22Rv1 (cell line): Measurements from ENCODE around the gene ZFP2.

Experiments used
- CTCF ChIP-seq: fragments of 450-650 bp; IDR thresholded peaks from 2 replicates; pipeline ENCODE4 v1.5.1; 2017; ENCODE audit warnings: mild to moderate bottlenecking
- ZFX ChIP-seq: fragments of 450-650 bp; IDR thresholded peaks from 2 replicates; pipeline ENCODE4 v1.6.1; 2017; ENCODE audit warnings: antibody characterized with exemption, borderline replicate concordance

DNA sequence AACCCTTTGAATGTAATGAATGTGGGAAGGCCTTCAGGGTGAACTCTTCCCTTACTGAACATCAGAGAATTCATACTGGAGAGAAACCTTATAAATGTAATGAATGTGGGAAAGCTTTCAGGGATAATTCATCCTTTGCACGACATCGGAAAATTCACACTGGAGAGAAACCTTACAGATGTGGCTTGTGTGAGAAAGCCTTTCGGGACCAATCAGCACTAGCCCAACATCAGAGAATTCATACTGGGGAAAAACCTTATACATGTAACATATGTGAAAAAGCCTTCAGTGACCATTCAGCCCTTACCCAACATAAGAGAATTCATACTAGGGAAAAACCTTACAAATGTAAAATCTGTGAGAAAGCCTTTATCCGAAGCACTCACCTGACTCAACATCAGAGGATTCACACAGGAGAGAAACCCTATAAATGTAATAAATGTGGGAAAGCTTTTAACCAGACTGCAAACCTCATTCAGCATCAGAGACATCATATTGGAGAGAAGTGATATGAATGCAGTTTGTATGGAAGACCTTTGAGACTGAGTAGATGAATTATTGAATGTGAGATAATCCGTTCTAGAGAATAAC is 69.8 kb downstream of the ZFP2 start:
- TF ChIP-seq CTCF (no peak), ZFX (no peak)
